SK-N-MC (cell line): ENCODE measurements around the gene SYS1.

ENCODE experiments used
- DNase-seq: peaks from one replicate; pipeline ENCODE4 v3.0.0-alpha.2; 2011; ENCODE audit warnings: low read depth, low spot score
- H3K27ac ChIP-seq: fragments of 200-600 bp; sonication (generic); 2 replicates; pipeline ENCODE4 v1.5.1; 2016; ENCODE audit warnings: mixed run types
- H3K36me3 ChIP-seq: fragments of 200-600 bp; sonication (generic); 2 replicates; pipeline ENCODE4 v1.6.1; 2017; ENCODE audit warnings: antibody characterized with exemption, low read length, mixed read lengths; ENCODE audit not compliant: insufficient read depth
- H3K4me3 ChIP-seq: fragments of 200-600 bp; sonication (generic); 2 replicates; pipeline ENCODE4 v1.5.1; 2016
- H3K9ac ChIP-seq: fragments of 200-600 bp; sonication (generic); 2 replicates; pipeline ENCODE4 v1.8.0; 2017; ENCODE audit warnings: mixed run types, mixed read lengths; ENCODE audit not compliant: insufficient read length
- H3K9me3 ChIP-seq: fragments of 200-600 bp; sonication (generic); 2 replicates; pipeline ENCODE4 v1.6.1; 2017; ENCODE audit warnings: low read depth, mild to moderate bottlenecking, antibody characterized with exemption, low read length, moderate library complexity, mixed read lengths
- EZH2 ChIP-seq: fragments of 200-600 bp; sonication (generic); IDR thresholded peaks from one replicate; pipeline ENCODE4 v1.6.1; 2017; ENCODE audit warnings: antibody characterized with exemption
- FOXP2 ChIP-seq: optimal IDR thresholded peaks from 2 replicates; pipeline ENCODE3; 2011; ENCODE audit warnings: mild to moderate bottlenecking, moderate library complexity; ENCODE audit not compliant: insufficient read depth; ENCODE audit errors: extremely low read length, control extremely low read depth
- POLR2AphosphoS5 ChIP-seq: IDR thresholded peaks from 2 replicates; pipeline ENCODE4 v1.6.1; 2012; ENCODE audit warnings: mild to moderate bottlenecking, low read depth, low read length, borderline replicate concordance

The SYS1 gene

GRCh38 chr20:45322952-45323383, 40.0 kb upstream of the SYS1 start:
- Histone ChIP-seq H3K27ac (no peak overlapping the region), H3K9me3 (no peaks in the 10 kb centered on the region), H3K4me3 (no peak overlapping the region), H3K36me3 (no peaks in the 10 kb centered on the region; the same call in 1 of the 2 replicates), H3K9ac (no peak overlapping the region)
- DNase-seq = no peak
- TF ChIP-seq POLR2AphosphoS5 = no peak
- no peak for TF ChIP-seq EZH2
- no peak for TF ChIP-seq FOXP2

- TF ChIP-seq POLR2AphosphoS5 = no peak
- no peak for TF ChIP-seq EZH2
- TF ChIP-seq FOXP2 = no peak
Observed at GRCh38 chr20:45323731-45324130, 39.2 kb upstream of the SYS1 start.

GRCh38 chr20:45325371-45325770, 37.6 kb upstream of the SYS1 start:
- Histone ChIP-seq H3K4me3 (no peak overlapping the region), H3K27ac (no peak overlapping the region), H3K36me3 (peaks cover 10% of the 10 kb centered on the region; the same call in 1 of the 2 replicates), H3K9ac (no peak overlapping the region), H3K9me3 (no peaks in the 10 kb centered on the region)
- DNase-seq = no peak
- no peak for TF ChIP-seq FOXP2
- no peak for TF ChIP-seq EZH2
- TF ChIP-seq POLR2AphosphoS5 = no peak

More at GRCh38 chr20:45323731-45324130, 39.2 kb upstream of the SYS1 start:
- DNase-seq = no peak
- no peak overlapping the region for H3K9ac ChIP-seq
- H3K9me3 ChIP-seq = no peaks in the 10 kb centered on the region
- peaks cover 1% of the 10 kb centered on the region; the same call in 1 of the 2 replicates for H3K36me3 ChIP-seq
- H3K4me3 ChIP-seq = no peak overlapping the region
- H3K27ac ChIP-seq = no peak overlapping the region

GRCh38 chr20:45328451-45328850, 34.5 kb upstream of the SYS1 start:
- no peak for TF ChIP-seq FOXP2
- no peak for TF ChIP-seq POLR2AphosphoS5
- TF ChIP-seq EZH2 = no peak
- Histone ChIP-seq H3K36me3 (peaks cover 14% of the 10 kb centered on the region; the same call in 1 of the 2 replicates), H3K9me3 (no peaks in the 10 kb centered on the region), H3K27ac (no peak overlapping the region), H3K9ac (no peak overlapping the region), H3K4me3 (no peak overlapping the region)
- DNase-seq = no peak

GRCh38 chr20:45329497-45330319, 33.2 kb upstream of the SYS1 start:
- Histone ChIP-seq H3K27ac (no peak overlapping the region), H3K9me3 (no peaks in the 10 kb centered on the region), H3K4me3 (no peak overlapping the region), H3K36me3 (peaks cover 14% of the 10 kb centered on the region; the same call in 1 of the 2 replicates), H3K9ac (no peak overlapping the region)
- no peak for TF ChIP-seq POLR2AphosphoS5
- TF ChIP-seq FOXP2 = no peak
- TF ChIP-seq EZH2 = no peak
- no peak for DNase-seq

GRCh38 chr20:45330476-45330875, 32.5 kb upstream of the SYS1 start:
- H3K9me3 ChIP-seq = no peaks in the 10 kb centered on the region
- DNase-seq = no peak
- no peak overlapping the region for H3K9ac ChIP-seq
- no peak overlapping the region for H3K27ac ChIP-seq
- peaks cover 14% of the 10 kb centered on the region; the same call in 1 of the 2 replicates for H3K36me3 ChIP-seq
- H3K4me3 ChIP-seq = no peak overlapping the region
- no peak for TF ChIP-seq EZH2

- Histone ChIP-seq H3K4me3 (no peak overlapping the region), H3K9me3 (no peaks in the 10 kb centered on the region), H3K27ac (no peak overlapping the region), H3K9ac (no peak overlapping the region), H3K36me3 (no peaks in the 10 kb centered on the region; the same call in 1 of the 2 replicates)
- no peak for TF ChIP-seq EZH2
- no peak for TF ChIP-seq FOXP2
- TF ChIP-seq POLR2AphosphoS5 = no peak
- no peak for DNase-seq
Observed at GRCh38 chr20:45336530-45337366, 26.2 kb upstream of the SYS1 start.
